GM15510 (cell line): Measurements from ENCODE around the gene CCDC40.

Source experiments
- POLR2A ChIP-seq: IDR thresholded peaks from 3 replicates; pipeline ENCODE4 v1.6.1; 2011; ENCODE audit warnings: borderline replicate concordance; ENCODE audit not compliant: insufficient read length; ENCODE audit errors: extremely low read depth

Gene CCDC40

GRCh38 chr17:80106176-80106575 lies 69.7 kb downstream of the CCDC40 start:
- no peak for TF ChIP-seq POLR2A

GRCh38 chr17:80106751-80107150 lies 70.3 kb downstream of the CCDC40 start:
- no peak for TF ChIP-seq POLR2A

DNA sequence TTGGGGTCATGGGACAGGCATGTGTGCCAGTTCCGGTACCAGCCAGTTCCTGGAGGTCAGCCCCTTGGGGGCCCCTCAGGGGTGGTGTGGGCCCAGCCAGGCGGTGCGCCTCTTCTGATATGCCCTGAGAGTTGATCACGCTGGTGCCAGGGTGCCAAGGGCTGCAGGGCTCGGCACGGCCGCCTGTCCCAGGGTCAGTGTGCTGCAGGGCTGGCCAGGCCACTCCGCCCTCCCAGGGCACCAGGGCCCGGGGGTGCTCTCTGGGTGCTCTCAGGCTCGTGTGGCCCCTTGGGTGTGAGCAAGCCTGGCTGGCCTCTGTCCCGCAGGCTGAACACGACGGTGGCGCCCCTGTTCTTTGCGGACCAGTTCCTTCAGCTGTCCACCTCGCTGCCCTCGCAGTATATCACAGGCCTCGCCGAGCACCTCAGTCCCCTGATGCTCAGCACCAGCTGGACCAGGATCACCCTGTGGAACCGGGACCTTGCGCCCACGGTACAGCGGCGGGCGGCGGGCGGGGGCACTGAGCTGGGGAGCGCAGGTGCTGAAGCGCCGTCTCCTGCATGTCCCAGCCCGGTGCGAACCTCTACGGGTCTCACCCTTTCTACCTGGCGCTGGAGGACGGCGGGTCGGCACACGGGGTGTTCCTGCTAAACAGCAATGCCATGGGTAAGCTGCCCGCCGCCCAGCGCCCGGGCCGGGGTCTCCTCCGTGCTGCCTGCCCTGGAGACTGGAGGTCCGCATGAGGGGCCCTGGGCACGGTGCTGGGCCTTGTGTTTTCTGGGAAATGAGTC lies 71.0 kb downstream of the CCDC40 start:
- TF ChIP-seq POLR2A: no peak

GRCh38 chr17:80108036-80108971 lies 71.9 kb downstream of the CCDC40 start:
- no peak for TF ChIP-seq POLR2A

DNA sequence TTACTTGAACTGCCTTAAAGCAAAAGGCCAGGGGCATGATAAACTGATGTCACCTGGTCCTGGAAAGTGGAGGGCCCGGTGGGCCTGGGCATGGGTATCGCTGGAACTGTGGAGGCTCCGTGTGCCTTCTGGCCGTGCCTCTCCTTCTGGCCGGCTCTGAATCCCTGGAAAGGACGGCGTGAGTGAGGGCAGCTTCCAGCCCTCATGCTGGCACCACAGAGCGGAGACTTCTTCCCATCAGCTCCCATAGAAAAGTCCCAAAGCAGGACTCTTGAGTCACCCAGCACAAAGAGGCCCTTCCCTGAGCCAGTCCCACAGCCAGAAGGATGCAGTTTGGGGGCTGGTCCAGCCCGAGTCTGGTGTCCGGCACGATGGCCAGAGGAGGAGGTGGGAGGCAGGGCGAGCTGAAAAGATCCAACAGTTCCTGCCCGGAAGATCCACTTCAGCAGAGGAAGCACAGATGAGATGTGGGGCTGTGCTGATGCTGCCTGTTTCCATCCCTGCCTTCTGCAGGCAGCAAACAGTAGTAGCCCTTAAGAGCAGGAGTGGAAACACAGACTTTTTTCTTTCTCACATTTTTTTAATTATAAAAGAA lies 72.7 kb downstream of the CCDC40 start:
- no peak for TF ChIP-seq POLR2A

DNA sequence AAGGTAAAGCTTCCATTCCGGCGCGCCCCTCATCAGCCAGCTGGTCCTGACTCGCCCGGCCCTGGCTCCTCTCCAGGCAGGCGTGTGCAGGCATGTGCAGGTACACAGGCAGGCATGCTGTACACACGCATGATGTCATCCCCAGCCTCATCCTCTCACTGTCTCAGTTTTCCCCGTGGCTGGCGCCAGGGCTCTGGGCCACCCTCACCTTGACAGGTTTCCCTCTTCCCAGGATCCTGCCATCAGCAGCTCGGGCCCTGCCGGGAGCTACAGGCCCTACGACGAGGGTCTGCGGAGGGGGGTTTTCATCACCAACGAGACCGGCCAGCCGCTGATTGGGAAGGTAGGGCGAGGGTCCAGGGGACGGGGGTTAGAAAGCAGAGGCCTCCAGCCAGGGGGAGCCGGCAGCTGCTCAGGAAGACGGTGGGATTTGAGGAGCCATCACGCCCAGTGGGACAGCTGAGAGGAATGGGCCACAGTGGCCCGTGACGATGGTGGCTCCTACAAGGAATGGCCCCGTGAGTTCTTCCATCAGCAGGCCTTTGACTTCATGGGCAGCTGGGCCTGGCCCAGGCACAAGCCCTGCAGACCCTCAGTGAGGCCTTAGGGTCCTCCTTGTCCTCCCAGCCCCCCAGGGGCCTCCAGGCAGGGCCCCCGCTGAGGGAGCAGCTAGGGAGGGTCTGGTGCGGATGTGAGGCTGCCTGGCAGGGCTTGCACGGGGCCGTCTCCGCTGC lies 73.4 kb downstream of the CCDC40 start:
- no peak for TF ChIP-seq POLR2A

- TF ChIP-seq POLR2A: no peak
These were observed 74.0 kb downstream of the CCDC40 start for GRCh38 chr17:80110447-80110812.

- TF ChIP-seq POLR2A: no peak
These were observed 74.7 kb downstream of the CCDC40 start for GRCh38 chr17:80110927-80111701.

DNA sequence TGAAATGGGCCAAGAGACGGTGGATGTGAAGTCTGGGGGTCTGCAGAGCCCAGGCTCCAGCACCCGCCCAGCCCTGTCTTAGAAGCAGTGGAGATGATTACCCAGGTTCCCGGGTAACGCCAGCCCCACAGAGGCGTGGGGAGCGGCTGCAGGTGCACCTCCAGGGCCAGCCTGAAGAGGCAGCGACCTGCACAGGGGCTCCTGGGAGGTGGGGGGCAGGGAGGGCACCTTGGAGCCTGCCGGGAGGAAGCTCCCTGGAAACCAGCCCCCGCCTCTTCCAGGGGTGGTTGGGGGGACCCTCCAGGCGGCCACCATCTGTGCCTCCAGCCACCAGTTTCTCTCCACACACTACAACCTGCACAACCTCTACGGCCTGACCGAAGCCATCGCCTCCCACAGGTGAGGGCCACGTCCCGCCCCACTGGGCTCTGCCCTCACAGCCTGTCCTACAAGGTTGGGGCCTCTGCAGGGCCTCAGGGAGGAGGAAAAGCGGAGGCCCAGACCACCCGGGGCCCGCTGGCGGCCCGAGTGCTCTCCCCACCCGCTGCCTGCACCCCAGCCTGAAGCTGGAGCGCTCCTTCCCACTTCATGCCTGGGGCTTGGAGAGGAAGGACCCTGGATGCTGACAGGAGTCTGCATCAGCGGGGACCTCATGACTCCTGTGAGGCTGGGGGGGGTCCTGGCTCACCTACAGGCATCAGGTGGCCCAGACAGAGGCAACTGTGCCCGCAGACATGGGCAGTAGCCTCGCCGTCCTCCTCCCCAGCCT lies 75.4 kb downstream of the CCDC40 start:
- TF ChIP-seq POLR2A: no peak

- TF ChIP-seq POLR2A: no peak
These were observed 76.1 kb downstream of the CCDC40 start for GRCh38 chr17:80112471-80113032.

GRCh38 chr17:80113033-80113484 lies 76.6 kb downstream of the CCDC40 start:
- TF ChIP-seq POLR2A: no peak

GRCh38 chr17:80114758-80115157 lies 78.3 kb downstream of the CCDC40 start:
- TF ChIP-seq POLR2A: no peak

- TF ChIP-seq POLR2A: no peak
These were observed 78.7 kb downstream of the CCDC40 start for GRCh38 chr17:80115159-80115558.
